ENCODE measurements around the gene VPS54. TPM values are rescaled to one million over a fixed set of nuclear protein-coding genes. Genes with fewer than 3 reads are reported as not detected.

The VPS54 gene
- total RNA-seq, 1 donor = 18.8 TPM

GRCh38 chr2:63882395-63883105 lies 136.7 kb downstream of the VPS54 start:
- no peak overlapping the region for H3K4me2 ChIP-seq (ENCODE audit: insufficient read depth, low read length)
- no peak overlapping the region for H2AFZ ChIP-seq (ENCODE audit: low read length)
- no peaks in the 10 kb centered on the region for H3K9me3 ChIP-seq (ENCODE audit: low read depth, low read length)
- H3K79me2 ChIP-seq (ENCODE audit: insufficient read depth, low read length) = peaks cover 16% of the 10 kb centered on the region
- no peaks in the 10 kb centered on the region for H3K27me3 ChIP-seq (ENCODE audit: insufficient read depth, low read length)
- H3K4me3 ChIP-seq (ENCODE audit: insufficient read depth, low read length) = no peak overlapping the region
- H3K27ac ChIP-seq (ENCODE audit: low read depth, low read length) = no peak overlapping the region
- TF ChIP-seq, protein P1, sequence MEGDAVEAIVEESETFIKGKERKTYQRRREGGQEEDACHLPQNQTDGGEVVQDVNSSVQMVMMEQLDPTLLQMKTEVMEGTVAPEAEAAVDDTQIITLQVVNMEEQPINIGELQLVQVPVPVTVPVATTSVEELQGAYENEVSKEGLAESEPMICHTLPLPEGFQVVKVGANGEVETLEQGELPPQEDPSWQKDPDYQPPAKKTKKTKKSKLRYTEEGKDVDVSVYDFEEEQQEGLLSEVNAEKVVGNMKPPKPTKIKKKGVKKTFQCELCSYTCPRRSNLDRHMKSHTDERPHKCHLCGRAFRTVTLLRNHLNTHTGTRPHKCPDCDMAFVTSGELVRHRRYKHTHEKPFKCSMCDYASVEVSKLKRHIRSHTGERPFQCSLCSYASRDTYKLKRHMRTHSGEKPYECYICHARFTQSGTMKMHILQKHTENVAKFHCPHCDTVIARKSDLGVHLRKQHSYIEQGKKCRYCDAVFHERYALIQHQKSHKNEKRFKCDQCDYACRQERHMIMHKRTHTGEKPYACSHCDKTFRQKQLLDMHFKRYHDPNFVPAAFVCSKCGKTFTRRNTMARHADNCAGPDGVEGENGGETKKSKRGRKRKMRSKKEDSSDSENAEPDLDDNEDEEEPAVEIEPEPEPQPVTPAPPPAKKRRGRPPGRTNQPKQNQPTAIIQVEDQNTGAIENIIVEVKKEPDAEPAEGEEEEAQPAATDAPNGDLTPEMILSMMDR (IDR thresholded peaks at IDR 0.05; ENCODE audit: extremely low read depth, low read depth, low read length) = no peak
- H3K4me1 ChIP-seq (ENCODE audit: insufficient read depth, low read length) = no peaks in the 10 kb centered on the region
- DNase-seq (ENCODE audit: insufficient read length, low spot score, missing footprints) = no peak
- H3K36me3 ChIP-seq (ENCODE audit: insufficient read depth, low read length) = peaks cover 54% of the 10 kb centered on the region
- no peaks in the 10 kb centered on the region for H4K20me1 ChIP-seq (ENCODE audit: insufficient read depth, low read length)

- Histone ChIP-seq H3K27me3 (ENCODE audit: insufficient read depth, low read length) (no peaks in the 10 kb centered on the region), H3K36me3 (ENCODE audit: insufficient read depth, low read length) (peaks cover 47% of the 10 kb centered on the region), H4K20me1 (ENCODE audit: insufficient read depth, low read length) (no peaks in the 10 kb centered on the region), H3K27ac (ENCODE audit: low read depth, low read length) (no peak overlapping the region), H2AFZ (ENCODE audit: low read length) (no peak overlapping the region), H3K4me2 (ENCODE audit: insufficient read depth, low read length) (no peak overlapping the region), H3K9me3 (ENCODE audit: low read depth, low read length) (no peaks in the 10 kb centered on the region), H3K79me2 (ENCODE audit: insufficient read depth, low read length) (peaks cover 23% of the 10 kb centered on the region), H3K4me1 (ENCODE audit: insufficient read depth, low read length) (no peaks in the 10 kb centered on the region), H3K4me3 (ENCODE audit: insufficient read depth, low read length) (no peak overlapping the region)
- no peak for DNase-seq (ENCODE audit: insufficient read length, low spot score, missing footprints)
- TF ChIP-seq, protein P1 (IDR thresholded peaks at IDR 0.05; ENCODE audit: extremely low read depth, low read depth, low read length) = no peak
Observed at GRCh38 chr2:63881205-63881604, 138.0 kb downstream of the VPS54 start.

- Histone ChIP-seq H3K4me3 (ENCODE audit: insufficient read depth, low read length) (no peak overlapping the region), H3K9me3 (ENCODE audit: low read depth, low read length) (no peaks in the 10 kb centered on the region), H2AFZ (ENCODE audit: low read length) (no peak overlapping the region), H3K27ac (ENCODE audit: low read depth, low read length) (no peak overlapping the region), H3K4me2 (ENCODE audit: insufficient read depth, low read length) (no peak overlapping the region), H3K36me3 (ENCODE audit: insufficient read depth, low read length) (peaks cover 42% of the 10 kb centered on the region), H3K4me1 (ENCODE audit: insufficient read depth, low read length) (no peaks in the 10 kb centered on the region), H3K79me2 (ENCODE audit: insufficient read depth, low read length) (peaks cover 29% of the 10 kb centered on the region), H3K27me3 (ENCODE audit: insufficient read depth, low read length) (no peaks in the 10 kb centered on the region), H4K20me1 (ENCODE audit: insufficient read depth, low read length) (no peaks in the 10 kb centered on the region)
- DNase-seq (ENCODE audit: insufficient read length, low spot score, missing footprints) = no peak
- TF ChIP-seq, protein P1 (IDR thresholded peaks at IDR 0.05; ENCODE audit: extremely low read depth, low read depth, low read length) = no peak
Observed at GRCh38 chr2:63880625-63881024, 138.6 kb downstream of the VPS54 start.

DNA sequence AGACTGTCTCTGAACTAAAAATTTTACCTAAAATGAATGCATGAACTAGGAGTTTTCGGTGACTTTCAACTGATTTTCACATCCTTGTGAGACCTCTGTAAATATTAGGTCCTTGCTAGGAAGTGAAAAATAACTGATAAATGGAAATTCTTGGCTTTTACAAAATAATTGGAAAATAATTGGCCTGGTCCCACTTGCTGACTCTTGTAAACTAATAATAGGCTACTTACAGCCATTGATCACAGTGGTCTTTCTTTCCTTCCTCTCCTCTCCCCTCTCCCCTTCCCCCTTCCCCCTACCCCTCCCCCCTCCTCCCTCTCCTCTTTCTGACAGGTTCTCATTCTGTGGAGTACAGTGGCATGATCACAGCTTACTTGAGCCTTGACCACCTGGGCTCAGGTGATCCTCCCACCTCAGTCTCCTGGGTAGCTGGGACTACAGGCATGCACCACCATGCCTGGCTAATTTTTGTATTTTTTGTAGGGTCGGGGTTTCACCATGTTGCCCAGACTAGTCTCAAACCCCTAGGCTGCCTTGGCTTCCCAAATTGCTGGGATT lies 139.3 kb downstream of the VPS54 start:
- no peaks in the 10 kb centered on the region for H3K9me3 ChIP-seq (ENCODE audit: low read depth, low read length)
- H3K79me2 ChIP-seq (ENCODE audit: insufficient read depth, low read length) = peaks cover 36% of the 10 kb centered on the region

More for the DNA sequence above, 139.3 kb downstream of the VPS54 start:
- Histone ChIP-seq H2AFZ (ENCODE audit: low read length) (no peak overlapping the region), H3K36me3 (ENCODE audit: insufficient read depth, low read length) (peaks cover 42% of the 10 kb centered on the region), H4K20me1 (ENCODE audit: insufficient read depth, low read length) (no peaks in the 10 kb centered on the region), H3K4me3 (ENCODE audit: insufficient read depth, low read length) (no peak overlapping the region), H3K27me3 (ENCODE audit: insufficient read depth, low read length) (no peaks in the 10 kb centered on the region), H3K4me1 (ENCODE audit: insufficient read depth, low read length) (no peaks in the 10 kb centered on the region), H3K4me2 (ENCODE audit: insufficient read depth, low read length) (no peak overlapping the region), H3K27ac (ENCODE audit: low read depth, low read length) (no peak overlapping the region)
- DNase-seq (ENCODE audit: insufficient read length, low spot score, missing footprints) = no peak
- TF ChIP-seq, protein P1 (IDR thresholded peaks at IDR 0.05; ENCODE audit: extremely low read depth, low read depth, low read length) = no peak

Data from osteoblast (primary cell).